GM18505 (cell line): Measurements from ENCODE around the gene WT1.
"Not testable (repeated sequence)": the region's sequence is repeated elsewhere in the genome, so short reads cannot be mapped to it uniquely, and the experiment has no call there.

ENCODE experiments used
- ATAC-seq: cut with Tn5 transposase; IDR thresholded peaks from one replicate; pipeline ENCODE4 v1.9.1; 2021; ENCODE audit not compliant: unreplicated experiment
- POLR2A ChIP-seq: IDR thresholded peaks from 4 replicates; pipeline ENCODE4 v1.6.1; 2011; ENCODE audit warnings: borderline replicate concordance; ENCODE audit not compliant: insufficient read depth, insufficient read length; ENCODE audit errors: extremely low read depth

WT1 gene

GRCh38 chr11:32435511-32435941 lies at the start of gene WT1:
WT1 (minus strand) TSS chr11:32435539.
- ATAC-seq = no peak
- no peak for TF ChIP-seq POLR2A

DNA sequence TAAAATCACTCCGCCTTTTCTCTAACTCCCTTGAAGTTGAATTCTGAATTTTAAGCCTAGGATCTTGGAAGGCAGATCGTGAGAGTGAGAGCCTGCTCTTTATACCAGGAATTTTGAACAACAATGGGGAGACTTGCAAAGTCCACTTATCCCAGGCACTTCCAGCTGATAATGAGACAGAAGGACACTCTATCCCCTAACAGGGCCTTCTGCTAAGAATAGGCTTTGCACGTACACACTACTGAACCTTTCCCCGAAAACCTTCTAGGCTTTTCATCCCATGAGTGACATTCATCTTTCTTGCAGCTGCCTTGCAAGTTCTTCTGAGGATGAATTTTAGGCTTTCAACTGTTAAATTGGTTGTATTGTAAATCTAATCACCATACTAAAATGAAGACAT lies 44.0 kb upstream of the WT1 start:
- no peak for TF ChIP-seq POLR2A
- no peak for ATAC-seq

- no peak for ATAC-seq
- TF ChIP-seq POLR2A = no peak
These were observed 43.0 kb upstream of the WT1 start for GRCh38 chr11:32478277-32478731.

- no peak for ATAC-seq
- TF ChIP-seq POLR2A = no peak
These were observed 38.1 kb upstream of the WT1 start for GRCh38 chr11:32473282-32473909.

- ATAC-seq = no peak
- no peak for TF ChIP-seq POLR2A
These were observed 36.9 kb upstream of the WT1 start for GRCh38 chr11:32472226-32472625.

DNA sequence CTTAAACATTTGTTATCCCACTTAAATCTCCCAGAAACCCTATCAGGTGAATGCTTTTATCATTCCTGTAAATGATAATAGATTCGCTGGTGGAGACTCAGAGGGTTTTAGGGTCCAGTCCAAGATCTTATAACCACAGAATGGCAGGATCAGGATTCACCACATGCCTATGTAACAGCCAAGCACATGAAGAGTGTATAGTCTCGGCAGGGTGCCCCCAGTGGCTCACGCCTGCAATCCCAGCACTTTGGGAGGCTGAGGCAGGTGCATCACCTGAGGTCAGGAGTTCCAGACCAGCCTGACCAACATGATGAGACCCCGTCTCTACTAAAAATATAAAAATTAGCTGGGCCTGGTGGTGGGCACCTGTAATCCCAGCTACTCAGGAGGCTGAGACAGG lies 36.2 kb upstream of the WT1 start:
- not testable (repeated sequence) for ATAC-seq

- no peak for TF ChIP-seq POLR2A
- no peak for ATAC-seq
These were observed 34.5 kb upstream of the WT1 start for GRCh38 chr11:32469791-32470190.

DNA sequence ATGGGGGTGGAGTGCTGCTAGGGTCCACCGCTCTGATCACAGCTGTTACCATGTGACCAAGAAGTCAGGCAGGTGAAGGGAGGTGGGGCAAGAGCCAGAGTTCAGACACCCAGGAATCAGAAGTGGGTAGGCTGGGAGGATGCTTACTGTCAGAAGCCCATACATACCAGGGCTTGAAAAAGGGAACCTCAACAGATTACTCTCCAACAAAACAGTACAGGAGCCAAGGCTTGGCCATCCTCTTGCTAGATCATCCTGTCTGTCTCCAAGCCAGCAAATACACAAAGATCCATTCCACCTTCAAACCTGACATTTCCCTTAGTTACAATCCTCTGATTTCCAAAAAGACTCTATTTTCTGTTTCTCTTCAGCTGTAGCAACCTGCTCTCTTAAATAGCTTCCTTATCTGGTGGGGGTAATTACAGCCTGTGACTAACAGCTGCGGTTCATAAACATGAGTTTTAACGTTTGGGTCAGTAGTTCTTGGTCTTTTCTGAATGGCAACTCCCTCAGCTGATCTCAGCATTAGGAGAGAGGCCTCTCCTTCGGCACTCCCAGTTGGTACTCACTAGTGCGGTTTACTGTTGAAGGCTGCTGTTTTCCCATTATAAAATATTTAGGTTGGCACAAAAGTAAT lies 31.1 kb upstream of the WT1 start:
- no peak for ATAC-seq
- TF ChIP-seq POLR2A = no peak

- TF ChIP-seq POLR2A = no peak
- no peak for ATAC-seq
These were observed 28.7 kb upstream of the WT1 start for GRCh38 chr11:32464078-32464477.

GRCh38 chr11:32462011-32462690 lies 26.8 kb upstream of the WT1 start:
- TF ChIP-seq POLR2A = no peak
- ATAC-seq = no peak

- ATAC-seq = no peak
- TF ChIP-seq POLR2A = no peak
These were observed 21.5 kb upstream of the WT1 start for GRCh38 chr11:32456864-32457263.

- no peak for TF ChIP-seq POLR2A
- ATAC-seq = no peak
These were observed 19.7 kb upstream of the WT1 start for GRCh38 chr11:32454993-32455392.

DNA sequence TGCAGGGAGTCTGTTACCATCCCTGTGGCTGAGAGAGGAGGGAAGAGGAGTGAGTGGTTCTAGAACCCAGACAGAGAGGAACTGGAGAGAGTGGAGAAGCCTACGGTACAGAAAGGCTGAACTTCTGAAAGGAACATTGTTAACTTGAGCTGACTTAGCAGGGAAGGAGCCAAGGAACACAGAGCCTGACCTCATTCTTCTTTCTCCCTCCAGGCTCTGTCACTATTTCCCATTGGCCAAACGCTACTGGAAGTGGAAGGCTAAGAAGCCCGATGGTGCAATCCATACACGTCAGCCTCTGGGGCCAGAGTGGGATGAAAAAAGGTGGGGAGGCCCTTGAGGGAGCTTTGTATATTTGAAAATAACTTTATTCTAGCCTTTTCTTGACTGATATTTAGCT lies 16.5 kb upstream of the WT1 start:
- no peak for TF ChIP-seq POLR2A
- ATAC-seq = no peak

DNA sequence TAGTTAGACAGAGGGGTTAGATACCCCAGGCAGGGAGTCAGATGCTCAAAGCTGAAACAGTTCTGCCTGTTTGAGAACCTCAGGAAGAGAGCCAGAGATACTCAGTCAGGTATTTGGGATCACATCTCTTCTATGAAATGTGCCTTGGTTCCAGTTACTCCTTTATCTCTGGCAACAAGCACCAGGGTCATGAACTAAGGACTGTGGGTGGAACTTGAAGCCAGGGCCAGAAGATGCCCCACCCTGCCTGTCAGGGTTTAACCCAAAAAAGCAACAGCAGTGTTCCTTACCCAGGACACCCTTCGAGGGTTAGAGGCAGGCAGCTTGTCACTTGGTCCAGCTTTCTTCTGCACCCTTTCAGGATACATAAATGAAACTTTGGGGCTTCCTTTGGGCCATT lies 15.0 kb upstream of the WT1 start:
- TF ChIP-seq POLR2A = no peak
- ATAC-seq = no peak
